HG03066 (cell line): ENCODE results near the gene MUC5B.
A peak's percentile ranks its signal among the peaks of the same experiment; 100 is the strongest.
"Not testable (repeated sequence)": the region's sequence is repeated elsewhere in the genome, so short reads cannot be mapped to it uniquely, and the experiment has no call there.

Experiments used
- ATAC-seq: cut with Tn5 transposase; IDR thresholded peaks from one replicate; pipeline ENCODE4 v1.9.1; 2021; ENCODE audit warnings: low read depth; ENCODE audit not compliant: unreplicated experiment

The MUC5B gene

DNA sequence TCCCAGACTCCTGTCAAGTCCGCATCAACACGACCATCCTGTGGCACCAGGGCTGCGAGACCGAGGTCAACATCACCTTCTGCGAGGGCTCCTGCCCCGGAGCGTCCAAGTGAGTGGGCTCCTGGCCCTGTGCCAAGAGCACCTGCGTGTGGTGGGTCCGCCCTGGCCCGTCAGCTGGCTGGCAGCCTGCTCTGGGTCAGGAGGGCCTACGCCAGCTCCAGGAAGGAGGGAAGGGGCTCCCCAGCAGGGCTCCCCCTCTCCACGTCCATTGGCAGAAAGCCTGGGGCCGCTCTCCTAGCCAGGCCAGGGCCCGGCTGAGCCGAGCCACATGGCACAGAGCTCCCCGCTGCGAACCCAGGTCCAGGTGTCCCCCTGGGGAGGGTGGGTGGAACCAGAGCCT is 37.8 kb downstream of the MUC5B start:
- ATAC-seq = no peak

DNA sequence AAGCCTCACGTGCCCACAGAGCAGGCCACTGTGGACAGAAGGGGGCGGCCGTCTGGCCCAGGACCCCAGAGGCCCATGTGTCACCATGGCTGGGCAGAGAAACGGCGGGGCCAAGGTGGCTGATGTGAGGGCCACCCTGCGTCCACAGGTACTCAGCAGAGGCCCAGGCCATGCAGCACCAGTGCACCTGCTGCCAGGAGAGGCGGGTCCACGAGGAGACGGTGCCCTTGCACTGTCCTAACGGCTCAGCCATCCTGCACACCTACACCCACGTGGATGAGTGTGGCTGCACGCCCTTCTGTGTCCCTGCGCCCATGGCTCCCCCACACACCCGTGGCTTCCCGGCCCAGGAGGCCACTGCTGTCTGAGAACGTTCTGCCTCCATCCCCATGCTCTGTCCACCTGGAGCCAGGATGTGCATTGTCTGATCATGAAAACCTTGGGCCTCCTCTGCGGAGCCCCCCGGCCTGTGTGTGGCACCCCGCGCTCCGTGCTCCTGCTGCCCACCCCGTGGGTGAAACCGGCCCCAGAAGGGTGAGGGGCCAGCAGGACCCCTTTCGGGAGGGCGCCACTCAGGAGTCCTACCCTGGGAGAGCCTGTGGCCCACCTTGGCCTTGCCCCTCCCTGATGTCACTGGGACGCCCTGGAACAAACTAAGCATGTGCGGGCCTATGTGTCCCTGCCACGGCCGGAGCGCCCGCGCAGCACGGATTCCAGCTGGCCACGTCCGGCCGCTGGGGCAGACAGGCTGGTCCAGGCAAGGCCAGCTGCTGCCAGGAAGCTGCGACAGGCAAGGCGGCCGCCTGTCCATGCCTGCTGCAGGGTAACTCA is 38.6 kb downstream of the MUC5B start:
- ATAC-seq = no peak

DNA sequence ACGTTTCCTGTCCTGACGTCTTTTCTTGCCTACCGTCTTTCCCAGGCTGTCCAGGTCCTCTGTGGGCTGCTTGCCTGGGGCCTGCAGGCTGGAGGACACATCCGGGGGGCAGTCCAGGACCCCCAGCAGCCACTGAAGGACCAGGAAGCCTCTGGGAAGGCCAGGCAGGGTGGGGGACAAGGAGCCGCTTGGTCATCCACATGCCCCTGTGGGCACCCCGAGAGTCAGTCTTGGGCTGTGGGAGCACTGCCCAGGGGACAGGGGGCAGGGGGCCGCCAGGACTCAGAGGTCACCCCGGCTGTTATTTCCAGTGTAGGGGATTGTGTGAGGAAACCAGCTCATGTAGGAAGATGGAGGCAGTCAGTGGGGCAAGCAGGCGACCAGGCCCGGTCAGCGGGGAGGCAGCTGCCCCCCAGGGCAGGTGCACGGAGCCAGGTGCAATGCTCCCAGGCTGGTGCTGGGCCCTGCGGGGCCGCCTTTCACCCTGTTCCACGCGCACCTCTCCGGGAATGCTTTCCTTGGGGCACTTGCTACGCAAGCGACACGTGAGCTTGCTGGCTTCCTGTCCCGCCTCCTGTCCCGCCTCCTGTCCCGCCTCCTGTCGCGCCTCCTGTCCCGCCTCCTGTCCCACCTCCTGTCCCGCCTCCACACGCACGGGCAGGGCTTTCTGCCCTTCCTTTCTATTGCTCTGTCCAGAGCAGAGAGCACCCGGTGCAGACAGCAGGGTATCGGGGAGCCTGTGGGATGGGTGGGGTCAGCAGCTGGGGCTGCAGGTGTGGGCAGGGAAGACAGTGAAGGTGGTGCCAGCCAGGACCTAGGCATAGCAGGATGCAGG is 39.5 kb downstream of the MUC5B start:
- ATAC-seq = peak; percentile 63

DNA sequence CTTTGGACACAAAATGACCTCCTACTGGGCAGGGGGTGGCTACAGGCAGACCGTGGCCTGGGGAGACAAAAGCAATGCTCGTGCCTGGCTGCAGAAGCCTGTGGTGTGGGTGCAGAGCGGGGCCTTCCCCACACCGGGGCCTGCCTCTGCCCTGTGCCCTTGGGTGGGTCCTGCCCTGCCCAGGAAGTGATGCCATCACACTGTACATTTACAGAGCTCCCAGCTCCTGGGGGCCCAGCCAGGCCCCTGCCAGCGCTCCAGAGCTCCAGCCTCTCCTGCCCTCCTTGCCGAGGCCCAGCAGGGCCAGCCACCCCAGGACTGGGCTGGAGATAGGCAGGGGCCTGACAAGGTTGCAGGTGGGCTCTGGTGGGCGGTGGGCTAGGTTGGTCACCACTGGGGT is 40.1 kb downstream of the MUC5B start:
- no peak for ATAC-seq

DNA sequence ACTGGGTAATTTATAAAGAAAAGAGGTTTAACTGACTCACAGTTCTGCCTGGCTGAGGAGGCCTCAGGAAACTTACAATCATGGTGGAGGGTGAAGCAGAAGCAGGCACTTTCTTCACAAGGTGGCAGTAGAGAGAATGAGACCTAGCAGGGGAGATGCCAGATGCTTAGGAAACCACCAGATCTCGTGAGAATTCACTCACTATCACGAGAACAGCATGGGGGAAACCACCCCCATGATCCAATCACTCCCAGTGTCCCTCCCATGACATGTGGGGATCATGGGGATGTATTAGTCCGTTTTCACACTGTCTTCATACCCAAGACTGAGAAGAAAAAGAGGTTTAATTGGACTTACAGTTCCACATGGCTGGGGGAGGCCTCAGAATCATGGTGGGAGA is 41.6 kb downstream of the MUC5B start:
- ATAC-seq = not testable (repeated sequence)

DNA sequence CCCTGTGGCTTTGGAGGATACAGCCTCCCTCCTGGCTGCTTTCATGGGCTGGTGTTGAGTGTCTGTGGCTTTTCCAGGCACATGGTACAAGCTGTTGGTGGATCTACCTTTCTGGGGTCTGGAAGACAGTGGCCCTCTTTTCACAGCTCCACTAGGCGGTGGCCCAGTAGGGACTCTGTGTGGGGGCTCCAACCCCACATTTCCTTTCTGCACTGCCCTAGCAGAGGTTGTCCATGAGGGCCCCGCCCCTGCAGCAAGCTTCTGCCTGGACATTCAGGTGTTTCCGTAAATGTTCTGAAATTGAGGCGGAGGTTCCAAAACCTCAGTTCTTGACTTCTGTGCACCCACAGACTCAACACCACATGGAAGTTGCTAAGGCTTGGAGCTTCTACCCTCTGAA is 42.6 kb downstream of the MUC5B start:
- not testable (repeated sequence) for ATAC-seq

DNA sequence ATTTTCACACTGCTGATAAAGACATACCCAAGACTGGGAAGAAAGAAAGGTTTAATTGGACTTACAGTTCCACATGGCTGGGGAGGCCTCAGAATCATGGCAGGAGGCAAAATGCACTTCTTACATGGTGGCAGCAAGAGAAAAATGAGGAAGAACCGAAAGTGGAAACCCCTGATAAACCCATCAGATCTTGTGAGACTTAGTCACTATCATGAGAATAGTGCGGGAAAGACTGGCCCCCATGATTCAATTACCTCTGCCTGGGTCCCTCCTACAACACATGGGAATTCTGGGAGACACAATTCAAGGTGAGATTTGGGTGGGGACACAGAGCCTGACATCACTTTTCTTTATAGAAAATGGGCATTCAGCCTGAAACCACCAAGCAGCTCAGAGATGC is 44.1 kb downstream of the MUC5B start:
- ATAC-seq = not testable (repeated sequence)

DNA sequence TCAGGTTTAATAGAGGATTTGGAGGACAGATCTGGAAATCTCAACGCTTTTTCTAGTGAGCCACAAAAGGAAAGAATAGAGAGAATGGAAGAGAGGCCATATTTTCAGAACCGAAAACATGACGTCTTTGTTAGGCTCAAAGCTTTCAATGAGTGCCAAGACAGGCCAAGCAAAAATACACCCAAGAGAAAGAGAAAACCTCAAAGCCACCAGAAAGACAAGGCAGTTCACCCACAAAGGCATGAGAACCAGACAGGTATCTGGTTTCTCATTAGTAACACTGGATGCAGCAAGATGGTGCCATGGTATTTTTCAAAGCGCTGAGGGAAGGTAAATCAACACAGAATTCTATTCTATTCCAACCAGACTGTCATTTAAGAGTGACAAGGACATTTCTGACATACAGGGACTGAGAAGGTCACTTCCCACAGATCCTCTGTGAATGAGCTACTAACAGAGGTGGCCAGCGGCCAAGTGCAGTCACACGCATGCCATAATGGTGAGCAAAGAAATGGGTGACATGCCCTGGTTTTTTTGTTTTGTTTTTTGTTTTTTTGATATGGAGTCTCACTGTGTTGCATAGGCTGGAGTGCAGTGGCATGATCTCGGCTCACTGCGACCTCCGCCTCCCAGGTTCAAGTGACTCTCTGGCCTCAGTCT is 44.7 kb downstream of the MUC5B start:
- ATAC-seq = no peak

DNA sequence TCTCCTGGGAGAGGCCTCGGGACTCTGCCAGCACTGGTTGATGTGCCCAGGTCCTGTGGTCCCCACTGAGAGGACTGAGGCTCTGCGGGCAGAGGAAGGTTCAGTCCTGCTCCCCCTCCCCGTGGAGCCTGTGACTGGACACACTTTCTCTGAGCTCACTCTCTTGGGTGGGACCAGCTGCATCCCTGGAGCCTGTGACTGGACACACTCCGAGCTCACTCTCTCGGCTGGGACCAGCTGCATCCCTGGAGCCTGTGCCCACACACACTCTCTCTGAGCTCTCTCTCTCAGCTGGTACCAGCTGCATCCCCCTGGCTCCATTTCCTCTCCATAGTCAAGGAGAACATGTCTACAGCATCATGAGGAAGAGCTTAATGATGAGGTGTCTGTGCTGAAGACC is 47.1 kb downstream of the MUC5B start:
- no peak for ATAC-seq

DNA sequence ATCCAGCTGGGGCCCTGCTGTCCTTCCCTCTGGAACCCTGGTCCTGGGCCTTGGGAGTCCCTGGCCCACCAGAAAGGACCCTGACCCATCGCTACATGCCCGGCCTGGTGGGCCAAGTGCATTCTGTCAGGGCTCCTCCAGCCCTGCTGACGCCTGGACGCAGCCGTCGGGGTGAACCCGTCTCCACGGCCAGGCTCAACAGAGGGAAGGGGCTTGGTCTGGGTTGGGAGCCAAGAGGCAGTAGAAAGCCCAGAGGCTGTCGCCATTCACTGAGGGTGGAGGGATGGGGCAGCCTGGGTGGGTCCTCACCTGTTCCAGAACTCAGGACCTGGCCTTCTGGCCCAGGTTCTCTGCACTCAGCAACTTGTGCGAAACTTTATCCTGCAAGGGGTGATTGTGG is 47.6 kb downstream of the MUC5B start:
- no peak for ATAC-seq

DNA sequence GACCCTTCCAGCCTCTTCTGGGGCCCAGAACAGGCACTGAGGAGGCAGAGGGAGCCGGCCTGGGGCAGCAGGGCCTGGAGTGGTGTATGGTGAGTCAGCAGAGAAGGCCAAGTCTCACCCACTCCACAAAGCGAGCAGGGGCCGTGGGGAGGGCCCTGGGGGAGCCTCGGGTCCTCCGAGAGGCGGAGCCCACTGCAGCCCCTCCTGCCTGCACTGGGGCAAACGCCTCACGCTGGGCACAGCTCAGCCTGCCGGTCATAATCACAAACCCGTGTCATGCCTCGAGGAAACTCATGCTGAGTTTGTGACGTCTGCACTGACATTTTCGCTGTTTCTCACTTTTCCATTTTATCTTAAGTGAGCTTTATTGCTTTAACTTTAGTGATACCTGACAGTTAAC is 48.1 kb downstream of the MUC5B start:
- no peak for ATAC-seq

DNA sequence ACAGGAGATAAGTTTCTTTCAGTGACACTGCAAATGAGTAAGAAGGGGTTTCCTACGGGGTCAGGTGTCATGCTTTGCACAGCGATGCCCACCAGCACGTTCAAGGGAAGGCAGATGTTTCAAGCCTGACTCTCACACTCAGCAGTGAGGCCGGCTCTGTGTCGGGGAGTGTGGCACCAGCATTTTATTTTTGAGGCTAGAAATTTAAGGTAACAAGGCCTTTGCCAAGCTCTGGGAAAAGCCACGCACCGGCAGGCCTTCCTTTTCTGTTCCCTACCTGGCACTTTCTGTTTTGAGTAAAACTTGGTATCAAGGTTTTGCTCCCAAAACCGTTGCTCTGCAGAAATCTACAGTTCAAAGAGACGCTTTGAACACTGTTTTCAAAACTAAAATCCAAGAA is 48.5 kb downstream of the MUC5B start:
- no peak for ATAC-seq

DNA sequence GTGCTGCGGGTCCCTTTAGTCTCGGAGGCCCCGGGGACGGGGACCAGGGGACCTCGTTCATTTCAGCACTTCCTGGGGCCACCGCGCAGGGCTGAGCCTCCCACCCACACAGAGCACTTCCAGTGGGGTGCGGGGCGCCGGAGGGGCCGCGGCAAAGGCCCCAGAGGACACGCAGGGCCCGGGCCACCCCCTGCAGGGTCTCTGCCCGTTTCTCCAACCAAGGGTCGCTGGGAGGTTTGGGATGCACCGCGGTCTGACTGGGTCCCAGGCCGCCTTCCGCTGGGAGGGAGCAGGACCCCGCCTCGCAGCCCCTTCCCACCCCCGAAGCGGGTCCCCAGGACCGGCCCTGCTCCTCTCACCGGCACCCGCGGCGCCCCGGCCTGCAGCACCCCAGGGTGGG is 49.1 kb downstream of the MUC5B start:
- ATAC-seq = no peak

DNA sequence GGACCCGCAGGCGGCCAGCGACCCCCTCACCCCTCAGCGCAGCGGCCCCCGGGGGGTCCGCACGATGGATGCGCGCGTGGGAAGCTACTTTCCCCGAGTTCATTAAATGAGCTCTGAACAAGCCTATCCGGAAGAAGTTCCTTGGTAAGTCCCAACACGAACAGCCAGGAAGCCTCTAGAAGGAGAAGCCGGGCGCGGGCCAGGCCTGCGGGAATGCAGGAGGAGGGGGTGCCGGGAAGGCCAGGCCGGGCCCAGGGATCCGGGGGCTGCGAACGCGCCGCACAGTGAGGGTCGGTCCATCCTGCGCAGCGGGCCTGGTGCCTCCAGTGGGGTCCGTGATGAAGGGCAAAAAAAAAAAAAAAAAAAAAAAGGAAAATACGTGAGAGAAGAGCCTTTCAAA is 49.7 kb downstream of the MUC5B start:
- no peak for ATAC-seq

DNA sequence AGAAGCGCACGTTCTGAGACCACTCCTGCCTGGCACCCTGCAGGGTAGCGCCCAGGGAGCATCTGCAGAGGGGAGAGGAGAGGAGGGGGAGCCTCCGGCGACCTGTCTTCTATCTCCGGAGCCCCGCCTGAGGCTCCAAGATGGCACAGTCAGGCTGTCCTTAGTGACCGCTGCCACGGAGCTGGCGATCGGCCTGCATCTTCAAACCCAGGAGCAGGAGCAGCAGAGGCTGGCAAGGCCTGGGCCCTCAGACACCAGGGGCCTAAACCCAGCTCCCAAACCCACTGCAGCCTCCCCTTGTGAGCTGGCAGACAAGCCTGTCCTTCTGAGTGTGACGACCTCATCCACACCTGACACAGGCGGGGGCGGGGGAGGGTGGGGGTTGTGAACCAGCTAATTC is 51.6 kb downstream of the MUC5B start:
- ATAC-seq = no peak

DNA sequence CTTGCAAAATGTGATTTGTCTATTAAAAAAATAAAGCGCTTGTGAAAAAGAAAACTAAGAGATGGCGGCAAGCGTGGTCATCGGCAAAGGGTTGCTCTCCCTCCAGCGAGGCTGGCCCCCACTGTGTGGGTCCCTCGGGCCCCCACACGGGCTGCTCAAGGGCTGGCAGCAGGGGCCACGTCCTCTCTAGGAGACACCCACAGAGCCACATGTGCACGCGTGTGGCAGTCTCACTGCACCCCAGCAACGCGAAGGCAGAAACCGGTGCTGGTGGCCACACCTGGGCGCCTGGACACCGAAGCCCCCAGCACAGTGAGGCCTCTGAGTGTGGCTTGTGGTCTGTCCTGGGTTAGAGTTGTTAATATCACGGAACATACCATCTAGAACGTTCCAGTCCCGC is 52.2 kb downstream of the MUC5B start:
- ATAC-seq = no peak

DNA sequence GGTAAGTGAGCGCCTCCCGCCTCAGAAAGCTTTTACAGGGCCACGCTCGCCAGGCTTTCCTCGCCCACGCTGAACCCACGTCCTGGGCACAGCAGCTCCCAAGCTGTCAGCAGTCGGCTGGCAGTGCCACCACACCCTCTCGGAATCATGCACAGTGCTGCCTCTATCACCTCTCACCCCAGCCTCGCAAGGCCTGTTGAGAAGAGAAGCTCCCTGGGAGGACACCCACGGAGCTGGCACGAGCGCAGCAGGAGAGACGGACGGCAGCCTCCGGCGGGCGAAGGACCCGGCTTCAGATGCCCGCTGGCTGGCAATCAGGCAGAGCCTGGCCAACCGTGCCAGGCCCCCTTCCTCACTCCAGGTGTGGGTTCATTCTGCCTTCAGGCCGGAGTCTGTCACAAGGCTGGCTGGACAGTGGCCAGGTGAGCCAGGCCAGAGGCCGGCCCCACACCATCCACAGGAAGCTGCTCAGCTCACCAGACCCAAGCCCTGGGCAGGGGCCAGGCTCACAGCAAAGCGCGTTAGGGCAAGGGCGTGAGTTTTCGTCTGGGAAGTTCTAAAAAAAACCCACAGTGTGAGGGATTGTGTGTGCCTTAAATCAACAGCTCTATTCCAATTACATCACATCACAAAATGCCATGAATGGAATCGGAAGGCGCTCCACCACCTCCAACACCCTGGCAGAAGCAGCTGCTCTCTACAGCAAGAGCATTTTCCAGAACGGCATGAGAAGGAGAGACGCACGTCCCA is 53.4 kb downstream of the MUC5B start:
- ATAC-seq = no peak

DNA sequence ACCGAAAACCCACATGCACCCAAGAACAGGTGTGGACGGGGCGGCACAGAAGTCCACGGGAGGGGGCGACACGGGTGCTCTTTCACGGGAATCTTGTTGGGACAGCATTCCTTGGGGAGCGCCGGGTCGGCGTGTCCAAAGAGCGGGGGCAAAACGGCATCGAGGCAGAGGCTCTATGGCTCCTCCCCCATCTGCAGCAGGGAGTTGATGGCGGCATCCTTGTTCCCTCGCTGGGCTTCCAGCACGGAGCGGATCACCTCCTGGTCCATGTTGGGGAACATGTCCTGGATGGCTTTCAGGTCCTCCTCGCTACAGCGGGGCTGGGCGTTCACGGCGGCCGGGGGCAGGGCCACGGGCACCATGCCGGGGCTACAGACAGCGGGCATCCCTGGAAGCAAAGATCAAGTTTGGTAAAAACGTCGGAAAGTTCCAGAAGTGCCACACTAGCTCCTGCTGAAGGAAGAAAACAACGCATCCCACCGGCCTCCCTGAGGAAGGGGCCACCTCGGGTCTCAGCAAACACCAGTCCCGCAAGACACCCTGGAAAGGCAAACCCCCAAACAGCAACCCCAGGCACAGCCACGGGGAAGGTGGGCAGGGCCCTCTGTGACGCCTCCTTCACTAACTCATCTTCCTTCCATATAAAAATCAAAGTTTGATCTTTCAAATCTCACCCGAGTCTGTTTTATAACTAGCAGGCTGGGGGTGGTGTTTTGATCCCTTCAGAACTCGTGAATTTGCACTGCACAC is 54.2 kb downstream of the MUC5B start:
- ATAC-seq = no peak

DNA sequence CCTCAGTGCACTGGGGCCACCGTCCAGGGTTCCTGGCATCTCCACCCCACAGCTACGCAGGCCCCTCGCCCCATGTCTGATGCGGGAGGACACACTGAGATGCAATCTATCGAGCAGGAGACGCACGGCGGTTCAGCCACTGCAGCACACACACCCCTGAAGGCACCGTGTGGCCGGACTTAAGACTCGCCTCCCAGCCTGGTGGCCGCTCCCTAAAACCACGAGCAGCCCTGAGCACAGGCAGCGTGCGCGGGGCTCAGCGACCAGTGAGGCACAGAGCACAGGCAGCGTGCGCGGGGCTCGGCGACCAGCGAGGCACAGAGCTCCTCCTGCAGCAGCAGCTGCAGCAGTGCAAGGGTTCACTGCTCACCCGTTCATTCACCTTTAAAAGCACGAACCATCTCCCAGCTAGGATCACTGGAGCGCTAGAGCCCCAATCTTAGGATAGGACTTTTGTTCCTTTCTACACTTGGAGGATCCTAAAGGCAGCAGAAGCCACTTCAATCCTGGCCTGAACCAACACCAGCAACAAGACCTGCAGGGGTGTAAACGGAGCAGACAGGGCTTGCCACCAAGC is 55.2 kb downstream of the MUC5B start:
- no peak for ATAC-seq
